NCI-H1436 (cell line): ENCODE data around the gene EDN2.

Source experiments
- DNase-seq: peaks from one replicate; lab custom pipeline; 2025; lab: John Stamatoyannopoulos, UW

Gene EDN2

GRCh38 chr1:41464885-41465284 lies 19.6 kb downstream of the EDN2 start:
- peak; percentile 34 for DNase-seq

- DNase-seq, result no peak
Observed at GRCh38 chr1:41463516-41463915, 21.0 kb downstream of the EDN2 start.

- DNase-seq, result no peak
Observed at GRCh38 chr1:41462680-41463004, 21.8 kb downstream of the EDN2 start.

- no peak for DNase-seq
Observed at GRCh38 chr1:41461790-41462679, 22.4 kb downstream of the EDN2 start.

- no peak for DNase-seq
Observed at GRCh38 chr1:41456847-41457540, 27.5 kb downstream of the EDN2 start.

GRCh38 chr1:41455479-41456332 lies 28.8 kb downstream of the EDN2 start:
- no peak for DNase-seq

GRCh38 chr1:41454406-41454805 lies 30.1 kb downstream of the EDN2 start:
- DNase-seq, result no peak

- no peak for DNase-seq
Observed at GRCh38 chr1:41452704-41453290, 31.7 kb downstream of the EDN2 start.

GRCh38 chr1:41450747-41451285 lies 33.7 kb downstream of the EDN2 start:
- no peak for DNase-seq

GRCh38 chr1:41449326-41449921 lies 35.1 kb downstream of the EDN2 start:
- no peak for DNase-seq

GRCh38 chr1:41448821-41449220 lies 35.7 kb downstream of the EDN2 start:
- no peak for DNase-seq

- DNase-seq, result peak; percentile 26
Observed at GRCh38 chr1:41447995-41448770, 36.3 kb downstream of the EDN2 start.

GRCh38 chr1:41446851-41447610 lies 37.5 kb downstream of the EDN2 start:
- DNase-seq, result no peak

- DNase-seq, result no peak
Observed at GRCh38 chr1:41444785-41445184, 39.7 kb downstream of the EDN2 start.

GRCh38 chr1:41444246-41444645 lies 40.2 kb downstream of the EDN2 start:
- no peak for DNase-seq

- no peak for DNase-seq
Observed at GRCh38 chr1:41442697-41443251, 41.7 kb downstream of the EDN2 start.

GRCh38 chr1:41440321-41441085 lies 44.0 kb downstream of the EDN2 start:
- DNase-seq, result no peak

GRCh38 chr1:41439234-41439633 lies 45.2 kb downstream of the EDN2 start:
- DNase-seq, result no peak

GRCh38 chr1:41438711-41439110 lies 45.8 kb downstream of the EDN2 start:
- no peak for DNase-seq
